Uterus (tissue), 4 donors: ENCODE results near the gene MCM8. TPM values are rescaled to one million over a fixed set of nuclear protein-coding genes. Genes with fewer than 3 reads are reported as not detected.

Experiments used
- DNase-seq, 2 donors: peaks; one replicate each; pipeline ENCODE4 v3.0.0-alpha.2; 2019 to 2020
- H3K27ac ChIP-seq, 2 donors: fragments of 200-600 bp; sonication (generic); 1 replicate in 1 of 2; 2 replicates in 1 of 2; pipeline ENCODE4 v1.5.1; 2016 to 2018
- H3K27me3 ChIP-seq, 2 donors: fragments of 200-600 bp; sonication (generic); one replicate each; pipeline ENCODE4 v1.5.1; 2018 to 2019; ENCODE audit warnings: control low read depth in 1 of 2
- H3K36me3 ChIP-seq, 2 donors: fragments of 200-600 bp; sonication (generic); one replicate each; pipeline ENCODE4 v1.5.1; 2019; ENCODE audit warnings: control low read depth in 1 of 2
- H3K4me1 ChIP-seq, 2 donors: fragments of 200-600 bp; sonication (generic); one replicate each; pipeline ENCODE4 v1.5.1; 2018 to 2019; ENCODE audit warnings: control low read depth in 1 of 2
- H3K4me3 ChIP-seq, 2 donors: fragments of 200-600 bp; sonication (generic); 1 replicate in 1 of 2; 2 replicates in 1 of 2; pipeline ENCODE4 v1.5.1; 2018 to 2019; ENCODE audit warnings: mild to moderate bottlenecking in 1 of 2
- H3K9me3 ChIP-seq, 2 donors: fragments of 200-600 bp; sonication (generic); one replicate each; pipeline ENCODE4 v1.5.1; 2019; ENCODE audit warnings: control low read depth in 1 of 2
- POLR2A ChIP-seq, 2 donors: fragments of 450-650 bp; IDR thresholded peaks; one replicate each; pipeline ENCODE4 v1.6.1; 2016; ENCODE audit warnings: antibody characterized with exemption in 2 of 2, mild to moderate bottlenecking in 1 of 2, moderate library complexity in 1 of 2
- intact Hi-C: fragments of 100-400 bp; cut with DNase I; formaldehyde crosslinking; loops from one replicate; pipeline ENCODE4 v1.15.1; 2023; ENCODE audit warnings: low total_unique reads
- total RNA-seq, 4 donors: library from RNA; depleted of rRNA in 3 of 4; stranded (reverse); fragments of >200 nt in 3 of 4; gene quantifications; one replicate each; pipeline versions ENCODE4 v1.1.0 to v1.2.4, GENCODE V29; 2014 to 2023
- TF ChIP-seq, protein P1 (sequence below), 4 experiments: fragments of 200-600 bp in 2 of 4; fragments of 450-650 bp in 2 of 4; sonication (generic) in 2 of 4; IDR thresholded peaks; one replicate each; pipeline ENCODE4 v1.5.1; 2016 to 2019; ENCODE audit warnings: antibody characterized with exemption in 4 of 4, mild to moderate bottlenecking in 2 of 4, moderate library complexity in 1 of 4
- donor health status: DM: yes; HTN: yes; CAD: no.

The MCM8 gene
- total RNA-seq, 4 donors from 2014 or later = 3.8 to 10.9 (median 8.7) TPM

DNA sequence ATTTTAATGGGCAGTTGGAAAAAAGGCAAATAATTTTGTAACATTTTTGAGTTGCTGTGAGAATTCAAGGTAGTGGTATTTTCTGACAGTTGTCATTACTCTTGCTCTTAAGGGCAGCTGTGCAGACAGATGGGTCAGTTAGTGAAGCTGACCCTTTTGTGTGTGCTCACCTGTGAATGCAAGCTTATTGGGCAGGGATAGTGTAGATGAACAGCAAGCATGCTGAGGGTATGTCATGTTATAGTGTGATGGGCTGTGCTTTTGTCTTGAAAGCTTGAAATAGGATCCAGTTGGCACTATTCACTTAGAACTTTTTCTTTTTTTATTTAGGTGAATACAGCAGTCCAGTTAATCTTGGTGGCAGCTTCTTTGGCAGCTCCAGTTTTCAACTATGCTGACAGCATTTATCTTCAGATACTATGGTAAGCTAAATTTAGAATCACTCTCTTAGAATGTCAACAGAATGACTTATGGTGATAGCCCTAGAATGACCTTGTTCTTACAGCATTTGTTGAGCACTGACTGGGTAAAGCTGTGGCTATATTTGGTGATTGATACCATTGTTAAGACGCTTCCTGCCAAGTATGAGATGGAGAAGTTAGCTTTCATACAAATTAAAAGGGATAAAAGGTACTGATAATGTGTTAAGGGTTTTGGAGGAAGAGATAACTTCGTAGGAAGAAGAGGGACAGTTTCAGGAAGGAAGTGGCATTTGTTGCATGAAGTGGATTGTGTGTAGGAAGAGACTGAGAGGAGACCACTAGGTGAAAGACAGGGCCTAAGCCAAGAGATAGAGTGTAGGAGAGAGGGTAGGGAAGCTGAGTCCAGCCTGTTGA lies 83.9 kb downstream of the MCM8 start:
- Histone ChIP-seq H3K27ac (no peak overlapping the region), H3K4me1 (no peaks in the 10 kb centered on the region), H3K9me3 (no peaks in the 10 kb centered on the region), H3K36me3 (no peaks in the 10 kb centered on the region), H3K27me3 (no peaks in the 10 kb centered on the region), H3K4me3 (no peak overlapping the region)
- TF ChIP-seq POLR2A (IDR thresholded peaks at IDR 0.05) = no peak
- TF ChIP-seq, protein P1, sequence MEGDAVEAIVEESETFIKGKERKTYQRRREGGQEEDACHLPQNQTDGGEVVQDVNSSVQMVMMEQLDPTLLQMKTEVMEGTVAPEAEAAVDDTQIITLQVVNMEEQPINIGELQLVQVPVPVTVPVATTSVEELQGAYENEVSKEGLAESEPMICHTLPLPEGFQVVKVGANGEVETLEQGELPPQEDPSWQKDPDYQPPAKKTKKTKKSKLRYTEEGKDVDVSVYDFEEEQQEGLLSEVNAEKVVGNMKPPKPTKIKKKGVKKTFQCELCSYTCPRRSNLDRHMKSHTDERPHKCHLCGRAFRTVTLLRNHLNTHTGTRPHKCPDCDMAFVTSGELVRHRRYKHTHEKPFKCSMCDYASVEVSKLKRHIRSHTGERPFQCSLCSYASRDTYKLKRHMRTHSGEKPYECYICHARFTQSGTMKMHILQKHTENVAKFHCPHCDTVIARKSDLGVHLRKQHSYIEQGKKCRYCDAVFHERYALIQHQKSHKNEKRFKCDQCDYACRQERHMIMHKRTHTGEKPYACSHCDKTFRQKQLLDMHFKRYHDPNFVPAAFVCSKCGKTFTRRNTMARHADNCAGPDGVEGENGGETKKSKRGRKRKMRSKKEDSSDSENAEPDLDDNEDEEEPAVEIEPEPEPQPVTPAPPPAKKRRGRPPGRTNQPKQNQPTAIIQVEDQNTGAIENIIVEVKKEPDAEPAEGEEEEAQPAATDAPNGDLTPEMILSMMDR (IDR thresholded peaks at IDR 0.05) = no peak
- intact Hi-C loops = no loop called here
- DNase-seq = no peak

DNA sequence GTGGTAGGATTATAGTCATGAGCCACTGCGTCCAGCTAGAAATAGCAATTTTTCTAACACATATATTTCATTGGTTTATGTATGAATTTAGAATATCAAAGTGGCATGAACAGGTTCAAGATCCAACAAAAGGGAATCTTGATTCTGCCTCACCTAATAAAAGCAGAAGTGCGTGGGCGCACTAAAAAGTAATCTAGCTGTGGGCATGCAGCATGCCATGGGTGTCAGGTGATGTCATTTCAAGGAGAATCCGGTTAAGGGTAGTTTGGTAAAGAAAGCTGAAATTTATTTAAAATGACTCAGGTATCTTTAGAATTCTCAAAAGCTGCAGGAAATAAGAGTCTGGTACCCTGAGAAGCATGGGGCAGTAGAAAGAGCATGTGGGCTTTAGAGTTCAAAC lies 85.8 kb downstream of the MCM8 start:
- no peak for DNase-seq
- no peaks in the 10 kb centered on the region for H3K9me3 ChIP-seq
- no peak overlapping the region for H3K27ac ChIP-seq
- TF ChIP-seq, protein P1 (IDR thresholded peaks at IDR 0.05) = no peak
- TF ChIP-seq POLR2A (IDR thresholded peaks at IDR 0.05) = no peak
- intact Hi-C loops = no loop called here
- H3K4me1 ChIP-seq = no peaks in the 10 kb centered on the region
- H3K27me3 ChIP-seq = no peaks in the 10 kb centered on the region
- H3K4me3 ChIP-seq = no peak overlapping the region
- H3K36me3 ChIP-seq = no peaks in the 10 kb centered on the region

DNA sequence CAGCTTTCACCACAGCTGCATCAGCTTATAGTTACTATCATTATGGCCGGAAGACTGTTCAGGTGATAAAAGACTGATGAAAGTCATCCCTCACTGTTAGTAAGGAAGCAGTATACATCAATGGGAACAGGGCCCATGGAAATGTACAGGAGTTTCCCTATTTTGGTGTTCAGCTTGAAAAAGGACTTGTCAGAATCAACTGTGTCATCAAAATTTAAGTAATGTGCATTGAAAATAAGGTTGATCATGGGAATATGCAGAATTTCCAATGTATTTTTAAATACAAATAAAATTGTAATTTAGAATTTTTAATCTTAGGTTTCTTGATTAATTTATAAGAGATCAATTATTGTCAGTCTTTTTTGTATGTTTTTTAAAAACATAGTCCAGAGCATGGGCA lies 86.6 kb downstream of the MCM8 start:
- H3K9me3 ChIP-seq = no peaks in the 10 kb centered on the region
- H3K4me3 ChIP-seq = no peak overlapping the region
- DNase-seq = no peak
- no peaks in the 10 kb centered on the region for H3K36me3 ChIP-seq
- no peaks in the 10 kb centered on the region for H3K4me1 ChIP-seq
- intact Hi-C loops = no loop called here
- no peak overlapping the region for H3K27ac ChIP-seq
- no peaks in the 10 kb centered on the region for H3K27me3 ChIP-seq
- no peak for TF ChIP-seq POLR2A (IDR thresholded peaks at IDR 0.05)
- TF ChIP-seq, protein P1 (IDR thresholded peaks at IDR 0.05) = no peak

DNA sequence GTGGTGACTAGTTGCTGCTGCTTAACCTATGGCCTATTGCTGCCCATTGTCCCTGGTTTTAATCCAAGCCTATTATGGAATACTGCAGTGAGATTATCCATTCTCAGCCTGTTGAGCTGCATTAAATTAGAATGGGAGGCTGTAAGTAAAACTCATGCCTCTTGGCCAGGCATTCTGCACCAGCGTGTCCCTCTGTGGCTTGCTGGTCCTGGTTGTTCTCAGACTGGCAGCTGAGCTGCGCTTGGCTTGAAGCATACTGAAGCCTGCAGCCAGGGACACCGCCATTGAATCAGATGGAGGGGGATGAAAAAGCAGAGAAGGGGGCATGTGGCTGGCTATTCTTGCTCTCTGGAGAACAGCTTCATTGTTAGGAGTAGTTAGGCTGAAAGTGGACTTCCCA lies 87.8 kb downstream of the MCM8 start:
- no peak overlapping the region for H3K27ac ChIP-seq
- H3K27me3 ChIP-seq = no peaks in the 10 kb centered on the region
- TF ChIP-seq, protein P1 (IDR thresholded peaks at IDR 0.05) = no peak
- no peak for TF ChIP-seq POLR2A (IDR thresholded peaks at IDR 0.05)
- no peak overlapping the region for H3K4me3 ChIP-seq
- no peaks in the 10 kb centered on the region for H3K4me1 ChIP-seq
- DNase-seq = no peak
- H3K36me3 ChIP-seq = no peaks in the 10 kb centered on the region
- H3K9me3 ChIP-seq = no peaks in the 10 kb centered on the region
- intact Hi-C loops = no loop called here

DNA sequence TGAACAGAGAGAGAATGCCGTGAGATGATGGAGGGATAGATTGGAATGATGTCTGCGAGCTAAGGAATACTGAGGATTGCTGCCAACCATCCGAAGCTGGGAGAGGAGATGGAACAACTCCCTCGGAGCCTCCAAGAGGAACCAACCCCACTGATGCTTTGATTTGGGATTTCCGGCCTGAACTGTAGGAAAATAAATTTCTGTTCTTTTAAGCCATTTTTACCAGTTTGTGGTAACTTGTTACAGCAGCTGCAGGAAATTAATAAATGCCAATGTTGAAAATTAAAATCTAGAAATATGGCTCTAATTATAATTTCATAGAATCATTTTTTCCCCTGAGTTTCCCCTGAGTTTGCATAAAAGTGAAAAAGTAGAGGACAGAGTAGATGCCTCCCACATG lies 89.3 kb downstream of the MCM8 start:
- H3K4me3 ChIP-seq = no peak overlapping the region
- no peak for DNase-seq
- no peaks in the 10 kb centered on the region for H3K4me1 ChIP-seq
- intact Hi-C loops = no loop called here
- no peaks in the 10 kb centered on the region for H3K9me3 ChIP-seq
- TF ChIP-seq, protein P1 (IDR thresholded peaks at IDR 0.05) = no peak
- TF ChIP-seq POLR2A (IDR thresholded peaks at IDR 0.05) = no peak
- no peak overlapping the region for H3K27ac ChIP-seq
- H3K27me3 ChIP-seq = no peaks in the 10 kb centered on the region
- H3K36me3 ChIP-seq = no peaks in the 10 kb centered on the region
